SK-N-SH (cell line): ENCODE data around the gene PLXNA4.

Source experiments
- CTCF ChIP-seq: fragments of 200-600 bp; sonication (generic); IDR thresholded peaks from 2 replicates; pipeline ENCODE4 v1.6.1; 2017; ENCODE audit warnings: antibody characterized with exemption, mild to moderate bottlenecking, moderate library complexity
- EP300 ChIP-seq, 2 experiments: IDR thresholded peaks; 2 replicates each; pipeline versions ENCODE4 v1.4.0 to v1.6.1; 2012; ENCODE audit warnings: borderline replicate concordance in 1 of 2, low read depth in 1 of 2, low read length in 1 of 2
- MAX ChIP-seq: IDR thresholded peaks from 2 replicates; pipeline ENCODE4 v1.4.0; 2012; ENCODE audit warnings: low read depth
- POLR2AphosphoS5 ChIP-seq: IDR thresholded peaks from 2 replicates; pipeline ENCODE4 v1.6.1; 2012; ENCODE audit warnings: low read depth, low read length
- RAD21 ChIP-seq: IDR thresholded peaks from 2 replicates; pipeline ENCODE4 v1.6.1; 2012; ENCODE audit warnings: mild to moderate bottlenecking, low read length
- RCOR1 ChIP-seq: fragments of 150-350 bp; IDR thresholded peaks from 2 replicates; pipeline ENCODE4 v1.6.1; 2017; ENCODE audit warnings: antibody characterized with exemption, low read length
- RFX5 ChIP-seq: IDR thresholded peaks from 2 replicates; pipeline ENCODE4 v1.6.1; 2012; ENCODE audit warnings: mild to moderate bottlenecking, improper control_type of control experiment, low read length
- SIN3A ChIP-seq: IDR thresholded peaks from 2 replicates; pipeline ENCODE4 v1.6.1; 2012; ENCODE audit warnings: low read depth, mild to moderate bottlenecking, low read length, moderate library complexity, borderline replicate concordance
- SMC3 ChIP-seq: IDR thresholded peaks from 2 replicates; pipeline ENCODE4 v1.6.1; 2012; ENCODE audit warnings: low read depth, low read length, improper control_type of control experiment
- TAF1 ChIP-seq: IDR thresholded peaks from 2 replicates; pipeline ENCODE4 v1.6.1; 2012; ENCODE audit warnings: low read depth, mild to moderate bottlenecking, low read length, moderate library complexity, borderline replicate concordance
- TEAD4 ChIP-seq: IDR thresholded peaks from 2 replicates; pipeline ENCODE4 v1.4.0; 2012; ENCODE audit warnings: mild to moderate bottlenecking, borderline replicate concordance; ENCODE audit not compliant: insufficient read depth

GRCh38 chr7:132098327-132098726, 477.9 kb downstream of the PLXNA4 start:
- TF ChIP-seq CTCF, result no peak
- no peak for TF ChIP-seq TEAD4
- no peak for TF ChIP-seq SMC3
- no peak for TF ChIP-seq POLR2AphosphoS5
- no peak for TF ChIP-seq RAD21
- TF ChIP-seq RCOR1, result no peak
- no peak for TF ChIP-seq MAX
- TF ChIP-seq TAF1, result no peak
- TF ChIP-seq EP300 (IDR thresholded peaks at IDR 0.05; ENCODE audit: borderline replicate concordance in 1 of 2, low read depth in 1 of 2, low read length in 1 of 2), result no peak
- TF ChIP-seq RFX5, result no peak
- TF ChIP-seq SIN3A, result no peak
